Kidney epithelial cell (primary cell): ENCODE data around the gene ARV1. TPM values are rescaled to one million over a fixed set of nuclear protein-coding genes. Genes with fewer than 3 reads are reported as not detected.
"Not testable (repeated sequence)": the region's sequence is repeated elsewhere in the genome, so short reads cannot be mapped to it uniquely, and the experiment has no call there.

ENCODE experiments used
- DNase-seq: peaks from one replicate; pipeline ENCODE4 v3.0.0-alpha.2; 2010; ENCODE audit warnings: low read depth
- H3K27me3 ChIP-seq: 2 replicates; pipeline ENCODE4 v1.6.0; 2011; ENCODE audit warnings: low read length; ENCODE audit not compliant: control insufficient read depth, insufficient read depth
- H3K36me3 ChIP-seq: 2 replicates; pipeline ENCODE4 v1.5.1; 2011; ENCODE audit warnings: low read length; ENCODE audit not compliant: control insufficient read depth, insufficient read depth
- H3K4me3 ChIP-seq: 2 replicates; pipeline ENCODE4 v1.5.1; 2011; ENCODE audit warnings: low read depth, mild to moderate bottlenecking, control low read depth, low read length
- total RNA-seq: library from RNA; depleted of rRNA; stranded (reverse); fragments of >200 nt; gene quantifications from 2 replicates; pipeline ENCODE4 v1.2.3, GENCODE V29; 2015
- TF ChIP-seq, protein P1 (sequence below): IDR thresholded peaks from 2 replicates; pipeline ENCODE4 v1.5.1; 2011; ENCODE audit warnings: mild to moderate bottlenecking, moderate library complexity, low read length, control low read depth, inconsistent platforms; ENCODE audit not compliant: insufficient read depth, poor library complexity, severe bottlenecking

ARV1 gene
- total RNA-seq, 1 donor from 2014 or later, result 12.0 TPM

- TF ChIP-seq, protein P1, sequence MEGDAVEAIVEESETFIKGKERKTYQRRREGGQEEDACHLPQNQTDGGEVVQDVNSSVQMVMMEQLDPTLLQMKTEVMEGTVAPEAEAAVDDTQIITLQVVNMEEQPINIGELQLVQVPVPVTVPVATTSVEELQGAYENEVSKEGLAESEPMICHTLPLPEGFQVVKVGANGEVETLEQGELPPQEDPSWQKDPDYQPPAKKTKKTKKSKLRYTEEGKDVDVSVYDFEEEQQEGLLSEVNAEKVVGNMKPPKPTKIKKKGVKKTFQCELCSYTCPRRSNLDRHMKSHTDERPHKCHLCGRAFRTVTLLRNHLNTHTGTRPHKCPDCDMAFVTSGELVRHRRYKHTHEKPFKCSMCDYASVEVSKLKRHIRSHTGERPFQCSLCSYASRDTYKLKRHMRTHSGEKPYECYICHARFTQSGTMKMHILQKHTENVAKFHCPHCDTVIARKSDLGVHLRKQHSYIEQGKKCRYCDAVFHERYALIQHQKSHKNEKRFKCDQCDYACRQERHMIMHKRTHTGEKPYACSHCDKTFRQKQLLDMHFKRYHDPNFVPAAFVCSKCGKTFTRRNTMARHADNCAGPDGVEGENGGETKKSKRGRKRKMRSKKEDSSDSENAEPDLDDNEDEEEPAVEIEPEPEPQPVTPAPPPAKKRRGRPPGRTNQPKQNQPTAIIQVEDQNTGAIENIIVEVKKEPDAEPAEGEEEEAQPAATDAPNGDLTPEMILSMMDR, result no peak
- H3K4me3 ChIP-seq, result no peak overlapping the region
- DNase-seq, result no peak
- no peaks in the 10 kb centered on the region for H3K36me3 ChIP-seq
- no peaks in the 10 kb centered on the region for H3K27me3 ChIP-seq
These were observed 44.3 kb downstream of the ARV1 start for GRCh38 chr1:231023150-231023549.

DNA sequence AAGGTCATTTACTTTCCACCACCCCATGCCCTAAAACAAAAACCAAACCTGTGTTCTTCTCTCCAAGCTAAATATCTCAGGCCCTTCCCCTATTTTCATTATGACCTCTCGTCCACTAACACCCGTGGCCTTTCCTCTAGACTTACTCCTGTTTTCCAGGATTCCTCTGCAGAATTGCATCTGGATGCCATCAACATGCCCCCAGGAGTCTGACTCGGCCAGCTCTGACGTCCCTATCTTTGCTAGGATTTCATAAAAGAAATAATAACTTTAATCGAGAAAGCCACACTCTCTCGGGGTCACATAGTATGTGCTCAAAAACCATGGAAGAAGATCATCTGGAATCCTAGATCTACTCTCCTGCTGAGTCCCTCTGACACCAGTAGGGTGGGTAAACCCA, 47.7 kb downstream of the ARV1 start:
- Histone ChIP-seq H3K27me3 (no peaks in the 10 kb centered on the region), H3K36me3 (no peaks in the 10 kb centered on the region), H3K4me3 (no peak overlapping the region)
- TF ChIP-seq, protein P1, result no peak
- no peak for DNase-seq

DNA sequence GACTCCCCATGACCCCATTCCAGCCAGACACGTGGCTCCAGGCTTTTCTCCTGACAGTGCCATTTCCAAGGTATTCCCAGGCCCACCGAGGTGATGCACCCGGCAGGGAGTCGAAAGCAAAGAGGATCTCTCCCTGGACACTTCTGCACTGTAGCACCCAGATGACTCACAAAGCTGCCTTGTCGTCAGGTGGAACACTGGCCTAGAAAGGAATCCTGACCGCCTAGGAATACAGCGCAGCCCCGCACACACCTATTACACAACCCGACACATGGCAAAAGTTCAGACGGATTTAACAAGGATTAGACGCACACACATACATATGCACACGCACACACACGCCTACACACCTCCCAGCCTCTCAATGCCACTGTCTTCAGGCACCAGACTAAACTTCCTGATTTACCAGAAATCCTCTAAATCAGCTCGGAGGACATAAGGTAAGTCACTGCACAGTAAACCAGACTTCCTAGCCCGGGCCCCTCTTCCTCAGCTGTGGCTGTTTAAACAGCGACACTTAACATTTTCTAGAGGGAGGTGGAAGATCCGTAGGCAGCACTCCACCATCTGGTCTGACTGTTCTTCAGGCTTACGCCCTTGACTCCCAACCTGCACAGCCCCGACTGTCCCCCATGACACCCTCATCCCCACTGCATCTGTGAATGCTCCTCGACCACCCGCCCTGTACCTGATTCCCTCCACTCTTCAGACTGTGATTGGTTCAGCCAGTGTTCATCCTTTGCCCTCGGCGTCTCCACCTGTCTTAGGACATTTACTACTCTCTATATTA, 48.4 kb downstream of the ARV1 start:
- Histone ChIP-seq H3K4me3 (no peak overlapping the region), H3K36me3 (no peaks in the 10 kb centered on the region), H3K27me3 (no peaks in the 10 kb centered on the region)
- TF ChIP-seq, protein P1, result no peak
- no peak for DNase-seq

DNA sequence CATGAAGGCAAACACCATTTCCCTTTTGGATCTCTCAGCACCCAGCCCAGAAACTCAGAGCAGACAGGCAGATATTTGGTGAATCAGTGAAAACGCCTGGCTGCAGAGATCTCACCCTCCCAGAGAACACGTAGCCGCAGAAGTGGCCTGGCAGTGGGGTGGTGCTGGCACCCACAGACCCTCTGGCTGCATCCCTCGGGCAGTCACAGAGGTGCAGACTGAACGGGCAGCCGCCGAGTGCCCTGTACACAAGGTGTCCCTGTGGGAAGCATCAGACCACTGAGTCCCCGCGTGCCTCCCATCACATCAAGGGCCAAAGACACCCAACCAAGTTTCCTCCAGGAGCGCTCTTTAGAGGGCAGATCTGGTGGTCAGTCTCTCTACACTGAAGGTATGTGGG, 49.1 kb downstream of the ARV1 start:
- Histone ChIP-seq H3K27me3 (no peaks in the 10 kb centered on the region), H3K4me3 (no peak overlapping the region), H3K36me3 (no peaks in the 10 kb centered on the region)
- no peak for DNase-seq
- TF ChIP-seq, protein P1, result no peak

GRCh38 chr1:231028682-231029081, 49.8 kb downstream of the ARV1 start:
- Histone ChIP-seq H3K27me3 (no peaks in the 10 kb centered on the region), H3K36me3 (no peaks in the 10 kb centered on the region), H3K4me3 (no peak overlapping the region)
- TF ChIP-seq, protein P1, result no peak
- no peak for DNase-seq

DNA sequence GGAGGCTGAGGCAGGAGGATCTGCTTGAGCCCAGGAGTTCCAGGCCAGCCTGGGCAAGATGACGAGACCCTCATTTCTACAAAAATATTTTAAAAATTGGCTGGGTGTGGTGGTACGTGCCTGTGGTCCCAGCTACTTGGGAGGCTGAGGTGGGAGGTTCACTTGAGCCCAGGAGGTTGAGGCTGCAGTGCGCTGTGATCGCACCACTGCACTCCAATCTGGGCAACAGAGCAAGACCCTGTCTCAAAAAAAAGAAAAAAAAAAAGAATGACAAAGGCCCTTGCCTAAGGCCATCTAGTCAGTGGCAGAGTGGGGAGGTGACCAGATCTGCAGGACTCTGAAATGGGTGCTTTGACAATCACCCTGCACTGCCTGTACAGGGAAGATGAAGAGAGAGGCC, 50.4 kb downstream of the ARV1 start:
- not testable (repeated sequence) for H3K36me3 ChIP-seq, H3K4me3 ChIP-seq, H3K27me3 ChIP-seq, DNase-seq
